ENCODE data around the gene CFAP68. TPM values are rescaled to one million over a fixed set of nuclear protein-coding genes. Genes with fewer than 3 reads are reported as not detected.

CFAP68 gene, protein sequence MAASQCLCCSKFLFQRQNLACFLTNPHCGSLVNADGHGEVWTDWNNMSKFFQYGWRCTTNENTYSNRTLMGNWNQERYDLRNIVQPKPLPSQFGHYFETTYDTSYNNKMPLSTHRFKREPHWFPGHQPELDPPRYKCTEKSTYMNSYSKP
- 4.2 and 4.6 TPM in 2 replicates for total RNA-seq

DNA sequence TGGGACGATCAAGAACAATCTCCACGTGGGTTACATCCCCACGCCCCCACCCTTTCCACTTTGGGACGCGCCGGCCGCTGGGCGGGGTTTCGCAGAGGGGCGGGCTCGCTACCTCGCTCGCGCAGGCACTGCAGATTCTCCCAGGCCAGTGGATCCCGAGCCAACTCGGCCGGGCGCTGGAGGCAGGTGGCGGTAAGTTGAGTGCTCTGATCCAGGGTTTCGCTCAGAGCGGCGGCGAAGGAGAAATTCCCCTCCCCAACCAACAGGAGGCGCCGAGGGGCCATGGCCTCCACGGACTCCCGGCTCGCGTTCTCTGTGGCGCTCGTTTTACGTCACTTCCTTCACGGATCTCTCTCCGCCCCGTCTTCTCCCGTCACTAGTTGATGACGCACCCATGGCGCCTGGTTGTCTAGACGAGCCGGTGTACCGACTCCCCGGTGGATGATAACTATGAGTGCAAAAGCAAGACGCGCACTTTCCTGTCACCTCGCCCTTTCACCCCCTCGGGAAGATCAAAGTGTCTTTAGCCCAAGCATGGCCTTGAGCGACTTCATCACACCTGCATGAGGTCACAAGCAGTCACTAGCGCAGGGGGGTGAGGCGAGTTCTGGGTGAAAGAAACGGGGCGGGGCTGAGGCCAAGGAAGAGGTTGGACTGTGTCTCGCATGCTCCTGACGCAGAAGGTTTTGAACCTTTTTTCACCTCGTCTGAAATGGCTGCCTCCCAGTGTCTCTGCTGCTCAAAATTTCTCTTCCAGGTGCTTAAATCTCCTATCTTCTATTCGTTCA, at the start of gene CFAP68, which contains the start of gene FDXACB1:
Gene CFAP68 (plus strand): TSS at position 693 of the 788 bp plus-strand sequence. CDS start 20 bp downstream, at position 713.
Gene FDXACB1 (minus strand): TSS at position 317 of the 788 bp plus-strand sequence. CDS start 33 bp downstream, at position 284.

DNA sequence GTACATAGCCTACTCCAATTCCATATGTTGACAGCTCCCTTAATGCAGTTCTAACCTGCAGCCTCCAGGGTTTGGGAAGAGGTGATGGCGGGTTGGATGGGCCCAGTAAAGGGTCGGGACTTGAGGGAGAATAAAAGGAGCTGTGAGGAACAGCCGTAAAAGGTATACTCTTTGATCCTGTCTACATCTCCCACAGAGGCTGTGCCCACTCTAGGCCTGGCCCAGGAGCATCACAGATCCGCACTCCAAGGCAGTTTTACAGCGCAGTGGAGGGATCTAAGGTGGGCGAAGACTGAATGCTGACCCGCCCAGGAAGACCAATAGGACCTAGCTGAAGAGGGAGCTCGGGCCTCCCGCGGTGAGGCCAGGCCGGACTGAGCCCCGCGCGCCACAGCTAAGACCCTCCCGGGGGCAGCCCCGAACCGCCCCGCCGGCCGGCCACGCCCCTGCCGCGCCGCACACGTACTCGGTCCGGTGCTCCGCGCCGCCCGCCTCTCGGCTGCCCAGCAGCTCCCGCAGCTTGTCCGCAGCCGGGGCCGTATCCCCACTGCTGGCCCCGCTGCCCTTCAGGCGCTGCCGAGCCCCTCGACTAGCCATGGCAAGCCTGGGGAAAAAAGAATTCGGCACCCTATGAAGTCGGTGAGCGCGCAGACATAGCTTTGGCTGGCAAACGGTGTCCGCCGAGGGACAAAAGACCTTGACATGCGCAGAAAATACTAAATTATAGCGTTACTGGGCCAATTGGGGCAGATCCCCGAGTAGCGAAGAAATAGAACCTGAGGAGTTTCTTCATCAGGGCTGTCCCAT, 8.3 kb upstream of the CFAP68 start, which contains the start of gene ALG9:
Gene ALG9 (minus strand): TSS at position 696 of the 807 bp plus-strand sequence. CDS start 99 bp downstream, at position 597.

DNA sequence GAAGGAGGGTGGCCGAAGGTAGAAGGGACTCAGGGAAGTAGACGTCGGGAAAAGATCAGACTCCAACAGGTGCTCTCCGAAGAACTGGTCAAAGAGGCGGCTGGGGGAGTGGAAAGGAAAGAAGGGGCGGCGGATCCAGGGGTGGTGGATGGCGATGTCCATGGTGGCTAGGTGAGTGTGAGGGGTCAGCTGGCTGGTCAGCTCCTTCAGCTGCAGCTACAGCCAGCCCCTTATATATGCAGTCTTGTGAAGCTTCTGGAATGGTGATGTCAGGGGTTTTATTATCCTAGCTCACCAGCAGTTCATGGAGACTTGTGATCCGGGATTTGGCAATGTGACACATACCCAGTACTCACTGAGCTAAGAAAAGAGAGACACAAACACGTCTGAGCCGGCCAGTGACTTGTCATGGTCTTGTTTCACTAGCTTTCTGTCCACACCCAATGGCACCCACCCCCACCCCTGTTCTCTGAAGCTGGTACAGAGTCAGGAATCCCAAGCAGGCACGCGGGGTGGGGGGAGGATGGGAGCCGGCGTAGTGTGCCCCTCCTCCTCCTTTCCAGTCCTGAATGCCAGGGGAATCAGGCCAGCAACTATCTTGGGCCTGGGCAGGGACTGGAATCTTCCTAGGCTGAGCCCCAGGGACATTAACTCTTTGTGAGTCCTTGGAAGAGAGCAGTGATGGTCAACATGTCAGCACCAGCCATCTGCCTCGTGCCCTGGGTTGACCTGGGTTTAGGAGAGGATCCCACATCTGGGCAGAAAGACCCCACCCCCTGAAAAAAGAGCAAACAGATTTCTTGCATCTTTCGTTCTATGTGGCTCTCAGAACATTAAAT, 32.4 kb downstream of the CFAP68 start, which contains the start of gene CRYAB:
Gene CRYAB (minus strand): TSS at position 208 of the 839 bp plus-strand sequence. CDS start 46 bp downstream, at position 162.

DNA sequence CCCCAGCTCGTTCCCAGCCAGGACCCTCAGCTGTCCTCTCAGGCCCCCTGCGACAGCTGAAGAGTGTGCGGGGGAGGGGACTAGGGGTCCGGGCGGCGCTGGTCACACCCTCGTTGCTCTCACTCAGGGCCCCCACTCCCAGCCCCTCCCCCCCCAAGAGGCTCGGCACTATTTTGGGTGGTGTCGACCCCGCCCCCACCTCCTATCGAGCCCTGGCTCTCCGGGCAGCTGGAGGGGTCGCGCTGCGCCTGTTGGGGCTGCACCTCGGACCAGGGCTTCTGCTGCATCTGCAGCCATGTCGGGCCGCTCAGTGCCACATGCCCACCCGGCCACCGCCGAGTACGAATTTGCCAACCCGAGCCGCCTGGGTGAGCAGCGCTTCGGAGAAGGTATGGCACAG, 33.2 kb downstream of the CFAP68 start, which contains the start of gene HSPB2:
Gene HSPB2 (plus strand): TSS at position 200 of the 400 bp plus-strand sequence. CDS start 96 bp downstream, at position 296.

DNA sequence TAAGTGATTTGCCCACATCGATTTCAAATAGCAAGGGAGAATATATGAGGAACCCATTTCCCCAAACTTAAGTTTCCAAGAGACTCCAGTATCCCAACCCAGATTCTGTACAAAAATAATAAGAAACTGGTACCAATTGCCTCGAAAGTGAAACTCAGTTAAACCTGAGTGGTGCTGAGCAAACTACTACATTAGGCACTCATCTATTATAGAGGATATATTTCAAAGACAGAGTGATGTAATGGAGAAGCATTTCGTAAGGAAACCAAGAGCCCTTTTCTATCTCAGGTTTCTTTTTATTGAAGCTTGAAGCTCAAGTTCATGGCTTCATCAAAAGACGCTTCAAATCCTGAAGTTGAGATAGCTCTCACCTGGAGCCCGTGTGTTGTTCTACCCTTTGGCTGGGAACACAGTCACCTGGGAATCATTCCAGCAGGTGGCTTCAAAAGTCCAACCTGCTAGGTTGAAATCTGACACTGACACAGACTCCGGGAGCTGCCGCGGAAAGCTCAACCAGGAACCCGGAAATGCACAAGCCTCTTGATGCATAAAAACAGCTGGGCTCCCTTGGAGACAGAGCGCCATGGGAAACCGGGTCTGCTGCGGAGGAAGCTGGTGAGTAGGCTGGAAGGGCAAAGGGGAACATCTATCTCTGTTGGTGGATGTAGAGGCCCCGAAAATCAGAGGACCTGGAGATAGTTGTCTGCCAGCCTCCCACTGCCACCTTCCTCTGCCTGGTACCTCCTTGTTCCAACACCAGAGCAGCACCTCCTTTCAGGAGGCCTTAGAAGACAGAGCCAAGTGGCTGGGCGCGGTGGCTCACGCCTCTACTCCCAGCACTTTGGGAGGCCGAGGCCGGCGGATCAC, 39.3 kb downstream of the CFAP68 start, which contains the start of gene C11orf52:
Gene C11orf52 (plus strand): TSS at position 524 of the 867 bp plus-strand sequence. CDS start 60 bp downstream, at position 584.

Small RNA genes lying within 50 kb of the gene (small RNA-seq; reads per million reads assigned to genes)
- not detected for gene C11orf52
- not detected for gene GNG5P3
- gene RNA5SP351: not detected
- 0.08 reads per million for gene RPL37AP8

Other genes starting within 250 kb of the CFAP68 start
- 38.5 and 50.4 TPM in 2 replicates for gene PPP2R1B, start 113.2 kb upstream of the CFAP68 start, total RNA-seq
- gene ALG9, start 8.0 kb upstream of the CFAP68 start, total RNA-seq: 31.6 and 34.0 TPM in 2 replicates
- gene FDXACB1, start 376 bp upstream of the CFAP68 start, total RNA-seq: 2.1 and 3.3 TPM in 2 replicates
- 0.65 and 1.6 TPM in 2 replicates for gene CRYAB, start 32.2 kb downstream of the CFAP68 start, total RNA-seq
- not detected in 2 replicates for gene HSPB2, start 33.2 kb downstream of the CFAP68 start, total RNA-seq
- 0.65 TPM in 1 of 2 replicates, not detected in the other for gene C11orf52, start 39.4 kb downstream of the CFAP68 start, total RNA-seq
- 39.2 and 45.1 TPM in 2 replicates for gene DIXDC1, start 57.8 kb downstream of the CFAP68 start, total RNA-seq
- 34.6 and 49.5 TPM in 2 replicates for gene DLAT, start 145.9 kb downstream of the CFAP68 start, total RNA-seq
- 1.7 and 2.6 TPM in 2 replicates for gene PIH1D2, start 194.5 kb downstream of the CFAP68 start, total RNA-seq
- 16.0 and 19.8 TPM in 2 replicates for gene NKAPD1, start 194.8 kb downstream of the CFAP68 start, total RNA-seq
- gene TIMM8B, start 207.2 kb downstream of the CFAP68 start, total RNA-seq: 53.9 and 55.1 TPM in 2 replicates
- 84.5 and 114 TPM in 2 replicates for gene SDHD, start 207.3 kb downstream of the CFAP68 start, total RNA-seq

Measured in vein endothelial cell (primary cell).